AG09309 (cell line): ENCODE data around the gene GLS.
"Not testable (repeated sequence)": the region's sequence is repeated elsewhere in the genome, so short reads cannot be mapped to it uniquely, and the experiment has no call there.

Experiments used
- DNase-seq: peaks from one replicate; pipeline ENCODE4 v3.0.0-alpha.2; 2010; ENCODE audit warnings: low read depth
- H3K4me3 ChIP-seq: 2 replicates; pipeline ENCODE4 v1.5.1; 2011; ENCODE audit warnings: mild to moderate bottlenecking, low read depth, low read length, moderate library complexity; ENCODE audit not compliant: control insufficient read depth
- TF ChIP-seq, protein P1 (sequence below): IDR thresholded peaks from 2 replicates; pipeline ENCODE4 v1.5.1; 2011; ENCODE audit warnings: mild to moderate bottlenecking, low read depth, low read length, inconsistent platforms; ENCODE audit not compliant: insufficient read depth, control insufficient read depth; ENCODE audit errors: missing control alignments

Gene GLS

DNA sequence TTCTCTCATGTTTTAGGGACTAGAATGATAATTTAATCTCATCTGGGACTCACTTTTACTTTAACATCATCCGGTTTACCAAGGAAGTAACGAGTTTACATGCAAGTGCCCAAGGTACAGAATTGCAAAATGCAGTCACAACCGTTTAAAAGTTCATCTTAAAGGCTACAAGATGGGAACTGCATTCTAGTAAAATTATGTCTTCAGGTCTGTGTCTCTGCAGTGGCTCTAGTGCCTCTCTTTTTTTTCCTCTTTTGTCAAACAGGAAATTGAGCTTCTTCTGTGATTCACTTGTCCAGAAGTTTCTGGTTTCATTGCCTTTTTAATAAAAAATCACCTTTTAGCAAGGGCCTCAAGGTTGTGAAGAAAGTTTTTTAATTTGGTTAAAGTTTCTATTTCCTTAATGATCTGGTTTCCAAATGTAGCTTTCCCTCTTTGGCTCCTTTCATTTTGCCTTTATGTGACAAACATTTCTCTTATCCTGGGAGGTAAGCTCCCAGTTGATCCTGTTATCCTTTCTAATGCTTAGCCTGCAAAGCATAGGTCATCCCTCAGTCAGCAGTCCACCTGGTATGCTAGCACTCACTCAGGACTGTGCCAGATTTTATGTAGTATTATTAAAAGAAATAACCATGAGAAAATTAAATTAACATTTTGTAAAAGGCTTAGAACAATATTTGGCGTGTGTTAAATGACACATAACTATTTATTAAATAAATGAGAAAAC lies 2.4 kb downstream of the GLS start:
- TF ChIP-seq, protein P1, sequence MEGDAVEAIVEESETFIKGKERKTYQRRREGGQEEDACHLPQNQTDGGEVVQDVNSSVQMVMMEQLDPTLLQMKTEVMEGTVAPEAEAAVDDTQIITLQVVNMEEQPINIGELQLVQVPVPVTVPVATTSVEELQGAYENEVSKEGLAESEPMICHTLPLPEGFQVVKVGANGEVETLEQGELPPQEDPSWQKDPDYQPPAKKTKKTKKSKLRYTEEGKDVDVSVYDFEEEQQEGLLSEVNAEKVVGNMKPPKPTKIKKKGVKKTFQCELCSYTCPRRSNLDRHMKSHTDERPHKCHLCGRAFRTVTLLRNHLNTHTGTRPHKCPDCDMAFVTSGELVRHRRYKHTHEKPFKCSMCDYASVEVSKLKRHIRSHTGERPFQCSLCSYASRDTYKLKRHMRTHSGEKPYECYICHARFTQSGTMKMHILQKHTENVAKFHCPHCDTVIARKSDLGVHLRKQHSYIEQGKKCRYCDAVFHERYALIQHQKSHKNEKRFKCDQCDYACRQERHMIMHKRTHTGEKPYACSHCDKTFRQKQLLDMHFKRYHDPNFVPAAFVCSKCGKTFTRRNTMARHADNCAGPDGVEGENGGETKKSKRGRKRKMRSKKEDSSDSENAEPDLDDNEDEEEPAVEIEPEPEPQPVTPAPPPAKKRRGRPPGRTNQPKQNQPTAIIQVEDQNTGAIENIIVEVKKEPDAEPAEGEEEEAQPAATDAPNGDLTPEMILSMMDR = no peak
- peak overlapping the region; percentile 78 for H3K4me3 ChIP-seq
- no peak for DNase-seq

DNA sequence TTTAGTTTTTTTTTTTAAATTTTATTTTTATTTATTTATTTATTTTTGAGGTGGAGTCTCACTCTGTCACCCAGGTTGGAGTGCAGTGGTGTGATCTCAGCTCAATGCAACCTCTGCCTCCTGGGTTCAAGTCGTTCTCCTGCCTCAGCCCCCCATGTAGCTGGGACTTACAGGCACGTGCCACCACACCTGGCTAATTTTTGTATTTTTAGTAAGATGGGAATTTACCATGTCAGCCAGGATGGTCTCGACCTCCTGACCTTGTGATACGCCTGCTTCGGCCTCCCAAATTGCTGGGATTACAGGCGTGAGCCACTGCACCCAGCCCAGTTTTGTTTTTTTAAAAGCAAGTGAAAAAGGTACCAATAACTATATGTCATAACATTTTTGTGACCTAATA lies 5.2 kb downstream of the GLS start:
- H3K4me3 ChIP-seq = peak overlapping the region; percentile 43
- not testable (repeated sequence) for DNase-seq

DNA sequence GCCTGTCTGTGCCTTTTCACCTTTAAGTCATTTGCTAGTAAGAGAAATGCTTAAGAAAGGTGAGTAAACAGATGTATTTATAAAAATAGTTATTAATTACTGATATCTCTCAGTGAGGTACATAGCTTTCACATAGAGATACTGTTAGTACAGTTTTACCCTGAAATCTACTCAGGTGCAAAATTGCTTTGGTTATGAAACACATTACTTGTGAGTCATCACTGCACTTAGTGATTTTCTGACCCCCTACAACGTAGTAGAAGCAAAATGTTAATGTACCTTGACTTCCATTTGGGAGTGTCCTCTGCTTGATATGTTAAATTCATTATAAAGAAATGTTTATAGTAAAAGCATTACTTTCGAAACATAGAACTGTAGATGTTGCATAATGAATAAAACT lies 6.5 kb downstream of the GLS start:
- H3K4me3 ChIP-seq = no peak overlapping the region
- no peak for DNase-seq
- TF ChIP-seq, protein P1 = no peak

DNA sequence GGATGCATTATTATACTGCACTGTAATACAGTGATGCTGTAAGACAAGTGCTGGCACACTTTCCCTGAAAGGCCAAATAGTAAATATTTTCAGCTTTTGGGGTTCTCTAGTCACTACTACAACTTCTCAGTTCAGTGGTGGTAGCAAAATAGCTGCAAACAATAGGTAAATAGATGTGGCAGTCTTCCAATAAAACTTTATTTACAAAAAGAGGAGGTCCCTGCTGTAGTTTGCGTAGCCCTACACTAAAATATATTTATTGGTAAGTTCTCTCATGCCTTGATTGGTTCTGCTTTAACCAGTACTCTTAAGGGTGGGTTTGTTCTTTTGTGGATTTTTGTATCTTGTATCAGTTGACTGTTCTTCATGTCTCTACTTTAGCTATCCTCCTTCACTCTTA lies 7.8 kb downstream of the GLS start:
- TF ChIP-seq, protein P1 = no peak
- DNase-seq = no peak
- peak overlapping the region; percentile 28 for H3K4me3 ChIP-seq

DNA sequence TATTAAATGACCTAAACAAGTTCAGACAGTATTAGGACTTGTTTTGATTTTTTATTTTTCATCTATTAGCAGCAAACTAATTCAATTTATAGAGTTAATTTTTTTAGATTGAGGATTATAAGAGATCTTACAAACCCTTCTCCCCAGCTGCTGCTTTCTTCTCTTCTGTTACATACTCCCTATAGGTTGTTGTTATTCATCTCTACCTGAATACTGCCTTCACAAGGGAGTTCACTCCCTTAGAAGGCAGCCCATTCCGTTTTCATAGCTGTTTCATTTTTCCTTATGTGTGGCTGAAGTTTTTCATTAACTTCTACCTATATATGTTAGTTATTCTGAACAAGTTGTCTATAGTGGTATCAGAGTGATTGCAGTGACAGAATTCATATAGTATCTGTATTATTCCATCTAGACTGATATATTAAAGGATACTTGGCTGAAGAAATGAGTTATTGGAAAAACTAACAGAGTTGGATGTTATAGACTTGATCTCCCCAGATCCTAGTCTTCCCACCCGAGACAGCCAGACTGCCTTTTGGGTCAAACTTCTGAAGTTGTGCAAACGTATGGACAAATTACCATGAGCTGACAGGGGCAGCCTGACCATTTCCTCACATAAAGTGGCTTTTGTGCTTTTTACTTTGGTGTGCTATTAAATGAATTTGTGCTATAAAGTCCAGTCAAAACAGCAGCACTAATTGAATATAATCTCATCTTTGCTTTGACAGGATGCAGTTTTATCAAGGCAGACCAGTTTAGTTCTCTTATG lies 8.7 kb downstream of the GLS start:
- TF ChIP-seq, protein P1 = no peak
- DNase-seq = no peak
- H3K4me3 ChIP-seq = peak overlapping the region; percentile 12

DNA sequence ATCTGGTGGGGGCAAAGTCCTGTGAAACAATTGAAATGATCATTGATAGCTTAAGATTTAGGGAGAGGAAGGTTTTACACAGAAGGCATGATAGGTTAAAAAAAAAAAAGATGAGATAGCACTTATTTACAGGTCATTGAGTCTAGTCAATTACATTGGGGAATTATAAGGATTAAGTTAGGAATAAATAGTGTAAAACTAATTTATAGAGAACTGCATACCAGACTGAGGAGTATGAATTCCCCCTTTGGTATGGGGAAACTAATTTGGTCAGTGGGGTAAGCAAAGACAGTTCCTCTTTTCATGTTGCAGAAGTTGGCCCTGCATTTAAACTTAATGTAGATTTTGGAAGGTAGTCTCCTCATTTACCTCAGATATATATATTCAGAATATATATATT lies 10.8 kb downstream of the GLS start:
- no peak overlapping the region for H3K4me3 ChIP-seq
- TF ChIP-seq, protein P1 = no peak
- no peak for DNase-seq

DNA sequence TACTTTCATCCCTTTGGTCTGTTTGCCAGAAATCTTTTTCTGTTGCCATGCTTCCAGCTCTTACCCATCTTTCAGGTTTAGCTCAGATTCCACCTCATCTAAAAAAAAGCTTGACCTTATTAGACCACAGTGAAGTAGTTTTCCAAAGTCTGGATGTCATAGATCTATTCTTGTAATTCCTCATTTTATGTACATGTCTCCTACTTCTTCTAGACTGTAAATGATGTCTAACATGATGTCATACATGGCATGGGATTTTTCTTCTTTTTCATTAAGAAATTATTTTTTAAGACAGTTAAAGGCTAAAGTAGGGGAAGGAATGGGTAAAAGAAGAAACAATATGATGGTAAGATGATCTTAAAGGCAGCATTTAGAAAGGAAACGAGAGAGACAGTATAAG lies 11.3 kb downstream of the GLS start:
- TF ChIP-seq, protein P1 = no peak
- no peak for DNase-seq
- H3K4me3 ChIP-seq = no peak overlapping the region
